HG03175 (cell line): ENCODE data around the gene CHPF.
A peak's percentile ranks its signal among the peaks of the same experiment; 100 is the strongest.

Source experiments
- ATAC-seq: cut with Tn5 transposase; IDR thresholded peaks from one replicate; pipeline ENCODE4 v1.9.1; 2021; ENCODE audit warnings: mild to moderate bottlenecking, moderate library complexity; ENCODE audit not compliant: unreplicated experiment

Gene CHPF

GRCh38 chr2:219498280-219499057, 45.1 kb downstream of the CHPF start, which contains the start of gene GMPPA:
Gene GMPPA, plus strand, starts transcription at chr2:219498891. Its CDS starts 1,085 bp downstream, at chr2:219499976.
- ATAC-seq = peak; percentile 95

GRCh38 chr2:219497495-219498279, 45.9 kb downstream of the CHPF start:
- ATAC-seq = peak; percentile 11

DNA sequence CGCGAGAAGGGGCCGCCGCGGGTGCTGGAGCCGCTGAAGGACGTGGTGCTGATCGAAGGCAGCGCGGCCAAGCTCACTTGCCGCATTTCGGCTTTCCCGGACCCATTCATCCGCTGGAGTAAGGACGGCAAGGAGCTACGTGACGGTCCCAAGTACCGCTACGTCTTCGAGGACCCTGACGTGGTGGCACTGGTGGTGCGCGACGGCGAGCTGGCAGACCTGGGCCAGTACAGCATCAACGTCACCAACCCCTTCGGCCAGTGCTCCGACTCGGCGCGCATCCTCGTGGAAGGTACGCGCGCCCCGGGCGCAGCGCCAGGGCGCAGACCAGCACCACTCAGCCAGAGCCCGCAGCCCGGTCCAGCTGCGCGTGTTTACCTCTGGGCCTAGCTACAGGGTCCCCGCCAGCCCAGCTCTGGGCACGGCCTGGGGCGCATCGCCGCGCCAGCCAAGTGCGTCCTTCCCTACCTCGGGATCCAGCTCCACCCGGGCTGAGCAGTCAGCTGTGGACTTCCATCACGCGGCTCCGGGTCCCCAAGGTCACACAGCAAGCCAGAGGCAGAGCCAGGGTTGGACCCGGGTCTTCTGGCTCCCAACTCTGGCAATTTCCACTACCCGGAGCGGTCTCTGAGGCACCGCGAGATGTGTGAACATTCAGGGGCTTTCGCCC, 46.6 kb downstream of the CHPF start:
- ATAC-seq = no peak

- ATAC-seq = no peak
These were observed 47.3 kb downstream of the CHPF start for GRCh38 chr2:219496247-219496824.

DNA sequence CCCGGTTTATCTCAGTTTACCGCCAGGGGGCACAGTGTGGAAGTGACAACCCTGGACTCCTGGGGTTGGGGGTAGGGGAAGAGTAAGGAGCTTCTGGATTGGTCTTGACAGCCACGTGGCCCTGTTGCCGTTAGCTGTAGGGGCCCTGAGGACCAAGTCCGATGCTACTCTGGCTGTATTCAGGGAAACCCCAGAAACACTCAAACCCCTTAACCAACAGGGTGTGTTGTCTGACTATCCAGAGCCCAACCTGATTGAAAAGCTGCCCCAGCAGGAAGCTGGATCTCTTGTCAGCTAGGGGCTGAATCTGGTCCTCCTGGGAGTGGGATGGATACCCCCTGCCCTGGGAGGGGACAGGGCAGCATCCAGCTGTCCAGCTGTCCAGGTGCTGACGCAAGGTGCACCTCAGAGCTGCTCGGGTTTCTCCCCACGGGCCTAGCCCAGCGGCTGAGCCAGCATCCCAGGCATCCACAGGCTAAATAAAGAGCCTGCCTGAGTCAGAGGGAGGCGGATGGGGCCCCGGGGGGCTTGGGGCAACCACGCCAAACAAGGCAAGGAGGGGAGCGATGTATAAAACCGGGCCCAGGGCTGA, 48.0 kb downstream of the CHPF start:
- no peak for ATAC-seq

- ATAC-seq = no peak
These were observed 48.6 kb downstream of the CHPF start for GRCh38 chr2:219494952-219495530.

DNA sequence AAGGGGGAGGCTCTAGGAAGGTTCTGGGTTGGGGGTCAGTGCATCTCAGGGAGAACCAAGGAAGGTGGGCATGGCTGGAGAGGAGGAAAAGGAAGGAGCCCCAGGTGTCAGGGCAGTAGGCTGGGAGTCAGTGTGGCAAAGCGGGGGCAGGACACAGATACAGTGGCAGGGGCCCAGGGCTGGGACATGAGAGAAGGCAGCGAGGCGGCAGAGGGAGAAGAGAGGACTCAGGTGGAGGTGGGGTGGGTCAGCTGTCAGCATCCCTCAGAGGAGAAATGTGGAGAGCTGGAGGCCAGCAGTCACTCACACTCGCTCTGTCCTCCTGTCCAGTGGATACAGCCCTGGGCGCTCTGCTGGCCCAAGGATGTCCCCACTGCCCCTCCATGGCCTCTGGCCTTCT, 50.5 kb downstream of the CHPF start:
- ATAC-seq = no peak

GRCh38 chr2:219492575-219492974, 51.0 kb downstream of the CHPF start:
- ATAC-seq = no peak

DNA sequence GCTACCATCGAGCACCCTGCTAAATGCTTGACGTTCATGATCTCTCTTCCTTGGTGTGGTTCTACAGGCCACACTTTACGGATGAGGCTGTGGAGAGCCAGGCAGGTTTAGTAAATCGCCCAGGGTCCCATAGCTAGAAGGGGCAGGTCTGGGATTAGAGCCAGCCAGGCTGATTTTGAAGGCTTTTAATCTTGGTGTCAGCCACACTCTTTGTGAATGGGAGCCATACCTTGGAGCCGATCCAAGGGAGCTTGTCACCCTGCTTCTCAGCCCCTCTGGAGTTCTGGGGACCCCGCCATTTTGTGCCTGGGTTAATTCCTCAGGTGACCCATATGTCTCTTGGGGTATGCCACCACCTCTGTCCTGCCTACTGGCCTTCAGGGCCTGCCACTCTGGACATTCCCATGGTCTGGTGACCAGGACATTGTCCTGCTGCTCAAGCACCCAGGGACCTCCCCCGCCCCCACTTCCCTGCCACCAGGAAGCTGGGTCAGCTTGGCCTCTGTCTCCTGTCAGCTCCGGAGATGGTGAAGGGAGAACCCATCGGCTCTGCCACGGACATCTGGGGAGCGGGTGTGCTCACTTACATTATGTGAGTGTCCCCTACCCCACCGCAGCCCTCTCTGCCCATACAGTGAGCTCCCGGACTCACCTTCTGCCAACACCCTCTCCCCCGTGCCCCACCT, 52.2 kb downstream of the CHPF start:
- ATAC-seq = no peak

DNA sequence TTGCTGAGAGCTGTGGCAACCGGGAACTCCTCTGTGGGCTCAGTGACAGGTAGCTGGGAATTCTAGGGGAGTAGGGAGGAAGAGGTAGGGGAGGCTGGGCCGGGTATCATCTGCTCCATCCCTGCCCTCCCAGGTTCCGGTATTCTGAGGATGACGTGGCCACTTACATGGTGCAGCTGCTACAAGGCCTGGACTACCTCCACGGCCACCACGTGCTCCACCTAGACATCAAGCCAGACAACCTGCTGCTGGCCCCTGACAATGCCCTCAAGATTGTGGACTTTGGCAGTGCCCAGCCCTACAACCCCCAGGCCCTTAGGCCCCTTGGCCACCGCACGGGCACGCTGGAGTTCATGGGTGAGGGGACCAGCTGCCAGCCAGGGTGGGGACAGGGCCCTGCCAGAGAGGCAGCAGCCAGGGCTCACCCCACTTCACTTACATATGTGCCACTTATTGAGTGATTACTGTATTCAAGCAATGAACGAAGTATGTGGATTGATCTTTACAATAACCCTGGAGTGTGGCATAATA, 52.9 kb downstream of the CHPF start:
- no peak for ATAC-seq

DNA sequence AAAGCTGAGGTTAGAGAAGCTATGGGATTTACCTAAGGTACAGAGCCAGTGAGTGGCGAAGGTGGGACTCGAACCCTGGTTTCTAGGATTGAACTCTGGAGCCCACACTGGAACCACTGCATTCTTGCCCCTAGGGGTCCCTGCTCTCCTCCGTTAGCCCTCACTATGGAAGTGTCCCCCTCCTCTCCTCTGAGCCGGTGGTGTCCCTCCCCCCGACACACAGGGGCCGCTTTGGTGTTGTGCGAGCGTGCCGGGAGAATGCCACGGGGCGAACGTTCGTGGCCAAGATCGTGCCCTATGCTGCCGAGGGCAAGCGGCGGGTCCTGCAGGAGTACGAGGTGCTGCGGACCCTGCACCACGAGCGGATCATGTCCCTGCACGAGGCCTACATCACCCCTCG, 53.4 kb downstream of the CHPF start:
- ATAC-seq = no peak

- ATAC-seq = no peak
These were observed 54.3 kb downstream of the CHPF start for GRCh38 chr2:219489315-219489714.
